HG03095 (cell line): Measurements from ENCODE around the gene EXOG.

ENCODE experiments used
- ATAC-seq: cut with Tn5 transposase; IDR thresholded peaks from one replicate; pipeline ENCODE4 v1.9.1; 2021; ENCODE audit warnings: moderate library complexity; ENCODE audit not compliant: unreplicated experiment

The EXOG gene

GRCh38 chr3:38496131-38496910 lies at the start of gene EXOG:
Gene EXOG (plus strand): TSS chr3:38496340. CDS start chr3:38496368, 28 bp downstream.
- peak; percentile 84 for ATAC-seq

DNA sequence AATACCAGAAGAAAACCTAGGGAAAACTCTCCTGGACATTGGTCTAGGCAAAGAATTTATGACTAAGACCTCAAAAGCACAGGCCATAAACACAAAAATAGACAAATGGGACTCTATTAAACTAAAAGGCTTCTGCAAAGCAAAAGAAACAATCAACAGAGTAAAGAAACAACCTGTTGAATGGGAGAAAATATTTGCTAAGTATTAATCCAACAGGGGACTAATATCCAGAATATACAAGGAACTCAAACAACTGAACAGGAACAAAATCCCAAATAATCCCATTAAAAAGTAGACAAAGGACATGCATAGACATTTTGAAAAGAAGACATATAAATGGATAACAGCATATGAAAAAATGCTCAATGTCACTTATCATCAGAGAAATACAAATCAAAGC lies 49.3 kb upstream of the EXOG start:
- no peak for ATAC-seq

DNA sequence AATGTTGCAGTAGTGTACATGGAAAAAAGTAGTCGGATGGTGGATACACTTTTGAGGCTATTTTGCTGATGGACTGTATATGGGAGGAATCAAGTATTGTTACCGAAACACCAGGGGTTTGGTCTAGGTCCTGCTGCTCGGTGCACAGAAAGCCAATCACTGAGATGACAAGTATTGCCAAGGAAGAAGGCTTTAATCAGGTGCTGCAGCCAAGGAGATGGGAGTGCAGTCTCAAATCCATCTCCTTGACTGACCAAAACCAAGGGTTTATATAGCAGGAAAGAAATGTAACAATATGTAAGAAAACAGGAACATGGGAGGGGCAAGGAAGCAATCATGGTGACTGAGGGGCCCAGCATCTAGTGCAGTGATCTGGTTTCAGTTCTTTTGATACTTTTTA lies 45.3 kb upstream of the EXOG start:
- no peak for ATAC-seq

DNA sequence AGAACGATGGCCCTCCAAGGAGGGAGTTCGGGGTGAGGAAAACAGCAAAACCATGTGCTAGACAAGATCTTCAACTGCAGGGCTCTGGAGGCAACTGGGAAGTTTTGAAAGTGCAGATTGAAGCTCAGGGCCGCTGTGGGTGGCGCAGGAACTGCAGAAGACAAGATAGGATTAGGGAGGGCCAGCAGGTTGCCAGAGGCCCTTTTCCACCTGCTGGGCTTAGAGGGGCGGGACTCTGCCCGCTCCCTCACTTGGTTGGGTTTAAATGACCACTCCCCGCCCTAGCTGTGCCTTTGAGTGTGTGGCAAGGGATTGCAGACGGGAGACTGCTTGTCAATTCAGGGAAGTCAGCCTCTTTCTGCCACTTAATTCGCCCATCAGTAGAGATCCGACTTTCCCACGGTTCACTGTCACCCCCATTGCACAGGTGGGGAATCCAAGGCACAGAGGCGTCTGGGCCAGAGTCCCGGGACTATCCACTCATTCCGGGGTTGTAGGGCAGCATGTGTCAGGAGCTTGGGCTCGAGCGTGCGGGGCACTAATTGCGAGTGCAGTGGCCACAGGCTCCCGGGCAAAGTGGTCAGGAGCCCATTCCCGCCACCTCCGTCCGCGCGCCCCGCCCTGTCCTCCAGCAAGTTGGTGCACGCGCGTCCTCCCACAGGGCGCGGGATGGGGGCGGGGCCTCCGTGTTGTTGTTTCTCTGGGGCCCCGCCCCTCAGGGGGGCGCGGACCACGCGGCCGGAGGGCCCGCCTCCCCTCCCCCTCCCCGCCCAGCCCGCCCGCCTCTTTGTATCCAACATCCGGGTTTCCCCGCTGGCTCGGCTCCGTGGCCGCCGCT lies 42.8 kb upstream of the EXOG start, which contains the start of gene ACVR2B:
Gene ACVR2B, plus strand, starts transcription at position 816 of the 838 bp plus-strand sequence. CDS start 433 bp downstream, outside the sequence.
- ATAC-seq: peak; percentile 50

DNA sequence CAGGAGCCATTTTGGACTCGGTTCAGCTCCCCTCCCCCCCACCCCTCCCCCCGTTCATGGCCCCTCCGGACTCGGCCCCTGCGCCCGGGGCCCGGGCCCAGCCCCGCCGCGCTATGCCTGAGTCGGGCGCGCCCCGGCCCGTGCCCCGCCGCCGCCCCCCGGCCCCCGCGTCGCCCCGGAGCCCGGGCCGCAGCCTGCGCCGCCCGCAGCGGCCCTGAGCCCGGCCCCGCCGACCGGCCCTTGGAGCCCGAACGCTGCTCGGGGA lies 42.3 kb upstream of the EXOG start:
- ATAC-seq: peak; percentile 5

- ATAC-seq: peak; percentile 30
Observed at GRCh38 chr3:38454178-38454883, 41.8 kb upstream of the EXOG start.

GRCh38 chr3:38454884-38455638 lies 41.1 kb upstream of the EXOG start:
- no peak for ATAC-seq

GRCh38 chr3:38455639-38456430 lies 40.3 kb upstream of the EXOG start:
- ATAC-seq: no peak

GRCh38 chr3:38457111-38458003 lies 38.8 kb upstream of the EXOG start:
- ATAC-seq: no peak

GRCh38 chr3:38458796-38459498 lies 37.2 kb upstream of the EXOG start:
- ATAC-seq: no peak

DNA sequence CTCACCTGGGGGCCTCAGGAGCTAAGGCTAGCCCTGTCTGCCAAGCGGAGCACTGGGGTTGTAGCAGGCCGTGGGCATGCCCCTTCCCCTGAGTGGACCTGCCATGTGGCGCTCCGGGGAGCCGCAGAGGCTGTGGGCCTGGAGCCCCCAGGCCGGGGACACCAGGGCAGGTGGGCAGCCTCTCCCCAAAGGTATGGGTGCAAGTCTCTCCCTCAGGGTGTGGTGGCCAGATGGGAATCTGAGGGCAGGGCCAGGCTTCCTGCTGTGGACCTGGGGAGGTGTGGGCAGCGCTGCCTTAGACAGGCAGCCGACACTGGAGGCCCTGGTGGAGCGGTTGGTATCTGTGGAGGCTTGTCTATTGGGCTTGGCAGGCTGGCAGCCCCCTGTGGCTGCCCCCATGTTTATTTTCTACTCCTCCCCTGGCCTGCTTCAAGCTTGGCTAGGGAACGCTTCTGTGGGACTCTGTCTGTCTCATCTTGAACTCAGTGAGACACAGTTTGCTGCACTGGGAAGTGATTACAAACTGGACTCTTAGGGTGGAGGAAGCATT lies 36.6 kb upstream of the EXOG start:
- ATAC-seq: no peak

- ATAC-seq: no peak
Observed at GRCh38 chr3:38460377-38461270, 35.5 kb upstream of the EXOG start.

GRCh38 chr3:38465588-38466154 lies 30.5 kb upstream of the EXOG start:
- no peak for ATAC-seq

DNA sequence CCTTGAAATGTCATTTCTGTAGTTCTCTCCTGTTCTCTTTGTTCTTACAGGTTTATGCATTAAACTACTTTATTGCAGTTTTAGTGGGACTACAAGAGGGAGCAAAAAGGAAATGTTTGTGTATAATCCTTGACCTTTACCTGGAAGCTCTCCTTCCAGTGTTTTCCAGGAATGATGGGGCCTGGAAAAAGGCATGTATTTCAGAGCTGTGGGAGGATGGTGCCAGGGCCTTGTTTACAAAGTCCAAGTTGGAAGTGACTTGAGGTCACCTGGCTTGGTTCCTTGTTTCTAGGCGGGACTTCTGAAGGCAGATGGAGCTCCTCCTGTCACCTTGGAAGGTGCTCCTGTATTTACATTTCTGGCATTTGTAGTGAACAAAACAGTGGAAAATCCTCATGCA lies 27.4 kb upstream of the EXOG start:
- ATAC-seq: no peak

DNA sequence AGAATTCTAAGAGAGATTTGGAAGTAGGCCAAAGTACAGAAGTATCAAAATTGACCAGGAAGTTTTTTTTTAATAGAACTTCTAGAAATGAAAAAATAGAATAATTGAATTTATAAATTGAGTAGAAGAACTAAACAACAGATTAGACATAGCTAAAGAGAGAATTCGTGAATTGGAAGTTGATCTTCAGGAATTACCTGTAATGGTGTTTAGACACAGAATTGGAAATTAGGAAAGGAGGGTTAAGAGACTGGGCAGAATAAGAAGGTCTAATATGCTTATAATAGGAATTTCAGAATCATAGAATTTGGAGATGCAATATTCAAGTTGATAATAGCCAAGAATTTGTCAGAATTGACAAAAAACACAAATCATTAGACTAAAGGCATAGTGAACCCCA lies 26.3 kb upstream of the EXOG start:
- no peak for ATAC-seq

DNA sequence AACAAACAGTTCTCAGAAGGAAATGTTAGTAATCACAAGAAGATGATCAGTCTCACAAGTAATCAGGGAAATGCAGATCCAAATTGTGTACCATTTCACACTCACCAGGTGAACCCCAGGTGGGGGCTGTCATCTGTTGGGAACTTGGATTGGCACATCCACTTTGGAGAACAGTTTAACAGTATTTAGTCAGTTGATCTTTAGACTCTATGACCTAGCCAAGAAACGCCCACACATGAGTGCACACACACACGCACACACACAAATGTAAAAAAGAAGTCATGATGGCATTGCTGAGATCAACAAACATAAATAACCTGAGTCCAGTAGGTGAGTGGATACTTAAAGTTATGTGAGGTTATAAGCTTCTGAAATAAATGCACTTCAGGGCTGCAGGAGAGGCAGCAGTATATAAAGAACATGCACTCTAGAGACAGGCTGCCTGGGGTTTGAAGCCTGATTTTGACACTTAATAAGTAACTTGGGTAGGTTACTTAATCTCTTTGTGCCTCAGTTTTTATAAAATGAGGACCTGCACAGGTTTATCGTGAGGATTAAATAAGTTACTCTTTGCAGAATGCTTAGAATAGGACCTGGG lies 24.8 kb upstream of the EXOG start:
- no peak for ATAC-seq
